GM21447 (cell line): ENCODE results near the gene RGR.
"Not testable (repeated sequence)": the region's sequence is repeated elsewhere in the genome, so short reads cannot be mapped to it uniquely, and the experiment has no call there.

Experiments
- ATAC-seq: cut with Tn5 transposase; IDR thresholded peaks from one replicate; pipeline ENCODE4 v1.9.1; 2021; ENCODE audit not compliant: unreplicated experiment

Gene RGR

GRCh38 chr10:84256510-84257342 is 11.9 kb downstream of the RGR start:
- peak; percentile 81 for ATAC-seq

- no peak for ATAC-seq
Measured at GRCh38 chr10:84257343-84258020, 12.6 kb downstream of the RGR start.

DNA sequence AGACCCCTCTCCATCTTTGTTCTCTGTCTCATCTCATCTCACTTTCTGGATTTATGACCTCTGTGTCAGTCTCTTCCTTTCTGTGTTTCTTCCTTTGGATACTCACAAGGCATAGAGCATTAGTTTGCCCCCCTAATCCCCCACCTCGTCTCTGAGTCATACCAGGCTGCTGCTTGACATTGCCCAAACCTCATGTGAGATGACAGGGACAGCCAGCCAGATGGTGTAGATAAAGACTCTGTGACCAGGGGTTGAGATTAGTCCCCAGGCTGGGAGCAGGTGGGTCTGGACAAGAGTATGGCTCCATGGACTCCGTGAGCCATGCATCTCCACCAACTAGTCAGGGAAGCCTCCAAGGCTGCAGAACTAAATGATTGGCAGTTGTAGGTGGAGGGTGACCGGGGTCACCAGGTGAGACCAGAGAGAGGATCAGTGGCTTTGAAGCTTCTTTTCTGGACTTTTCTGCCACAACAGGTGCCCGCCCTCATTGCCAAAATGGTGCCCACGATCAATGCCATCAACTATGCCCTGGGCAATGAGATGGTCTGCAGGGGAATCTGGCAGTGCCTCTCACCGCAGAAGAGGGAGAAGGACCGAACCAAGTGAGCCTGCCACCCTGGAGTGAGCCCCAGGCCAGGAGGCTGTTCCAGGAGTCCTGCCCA is 13.3 kb downstream of the RGR start:
- no peak for ATAC-seq

DNA sequence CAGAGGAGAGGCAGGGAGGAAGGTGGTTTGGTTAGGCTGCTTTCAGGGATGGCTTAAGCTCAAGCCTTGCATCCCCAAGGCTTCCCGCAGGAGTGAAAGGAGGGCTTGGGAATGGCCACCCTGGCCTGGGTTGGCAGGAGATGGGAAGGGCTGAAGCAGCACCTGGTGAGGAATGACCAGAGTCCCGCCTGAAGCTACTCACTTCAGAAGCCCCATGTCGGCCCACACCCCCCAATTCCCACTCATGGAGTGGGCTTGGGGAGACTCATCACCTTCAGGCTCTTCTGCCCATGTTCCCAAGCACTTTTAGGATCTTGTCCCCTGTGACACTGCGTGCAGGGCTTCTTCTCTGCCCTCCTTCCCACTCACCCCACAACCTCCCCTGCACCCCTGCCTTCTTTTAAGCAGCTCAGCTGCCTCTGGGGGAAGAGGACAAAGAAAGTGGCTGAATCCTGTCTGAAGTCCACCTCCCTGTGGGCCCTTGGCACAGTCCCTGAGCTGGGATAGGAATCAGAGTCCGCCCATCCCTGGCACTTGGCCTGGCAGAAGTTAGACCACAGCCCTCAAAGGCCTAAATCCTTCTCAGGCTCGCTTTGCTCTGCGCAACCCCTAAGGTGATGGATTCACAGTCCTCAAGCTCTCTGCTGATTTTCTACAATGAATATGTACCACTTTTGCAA is 16.5 kb downstream of the RGR start:
- no peak for ATAC-seq

- no peak for ATAC-seq
Measured at GRCh38 chr10:84262190-84262956, 17.5 kb downstream of the RGR start.

- ATAC-seq, result no peak
Measured at GRCh38 chr10:84263716-84264115, 18.9 kb downstream of the RGR start.

DNA sequence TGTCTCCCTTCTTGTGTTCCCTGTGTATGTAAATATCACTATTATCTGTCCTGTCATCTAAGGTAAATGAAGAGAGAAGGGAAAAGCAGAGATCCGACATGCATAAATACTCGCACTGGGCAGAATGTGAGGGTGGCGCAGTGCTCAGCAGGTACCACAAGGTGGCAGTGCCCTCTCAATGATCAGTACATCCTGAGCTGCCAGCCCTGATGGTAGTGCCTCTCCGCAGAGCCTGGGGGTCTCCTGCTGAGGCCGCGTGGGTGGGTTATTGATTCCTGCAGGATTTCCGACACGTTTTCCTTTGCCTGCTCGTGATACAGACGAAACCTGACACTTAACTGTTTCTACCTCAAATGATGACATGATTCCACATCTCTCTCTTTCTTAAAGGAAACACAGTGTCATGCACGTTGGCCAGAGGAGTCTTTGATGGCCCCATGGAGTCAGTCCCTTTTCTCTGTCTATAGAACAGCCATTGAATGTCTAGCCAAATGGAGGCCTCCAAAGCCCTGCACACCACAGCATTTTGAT is 19.8 kb downstream of the RGR start:
- peak; percentile 96 for ATAC-seq

DNA sequence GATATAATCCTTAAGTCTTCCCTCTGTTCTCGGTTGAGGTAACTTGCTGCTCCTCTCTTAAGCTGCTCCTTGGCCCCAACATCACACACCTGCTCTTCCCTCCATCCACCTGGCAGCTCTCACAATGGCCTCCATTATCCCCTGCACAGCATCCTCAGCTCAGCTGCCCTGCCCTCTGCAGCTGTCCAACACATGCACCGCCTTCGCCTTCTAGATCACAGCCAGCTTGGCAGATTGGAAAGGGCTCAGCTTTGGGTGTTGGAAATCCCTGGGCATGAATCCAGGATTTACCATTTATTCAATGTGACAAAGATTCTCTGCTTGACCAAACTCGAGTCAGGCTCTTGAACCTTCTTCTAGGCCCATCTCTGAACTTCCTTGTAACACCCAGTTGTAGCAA is 20.6 kb downstream of the RGR start:
- no peak for ATAC-seq

GRCh38 chr10:84267503-84268126 is 22.8 kb downstream of the RGR start:
- no peak for ATAC-seq

GRCh38 chr10:84269162-84269561 is 24.3 kb downstream of the RGR start:
- ATAC-seq, result no peak

DNA sequence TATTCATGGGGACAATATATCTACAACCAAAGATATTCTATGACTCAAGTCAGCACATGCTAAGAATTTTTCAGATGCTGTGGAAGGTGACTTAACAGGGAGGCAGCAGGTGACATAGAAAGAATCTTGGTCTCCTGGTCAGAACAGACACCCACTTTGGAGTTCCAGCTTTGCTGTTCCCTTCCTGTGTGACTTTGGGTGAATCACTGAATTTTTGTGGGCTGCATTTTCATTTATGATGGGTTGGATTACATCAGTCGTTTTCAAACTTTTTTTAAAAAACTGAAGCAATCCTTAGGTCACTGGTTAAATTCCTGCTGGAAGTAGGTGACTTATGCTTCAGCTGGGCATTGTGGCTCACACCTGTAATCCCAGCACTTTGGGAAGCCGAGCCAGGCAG is 24.9 kb downstream of the RGR start:
- no peak for ATAC-seq

GRCh38 chr10:84270708-84271107 is 25.9 kb downstream of the RGR start:
- no peak for ATAC-seq

- not testable (repeated sequence) for ATAC-seq
Measured at GRCh38 chr10:84279876-84280475, 35.1 kb downstream of the RGR start.

DNA sequence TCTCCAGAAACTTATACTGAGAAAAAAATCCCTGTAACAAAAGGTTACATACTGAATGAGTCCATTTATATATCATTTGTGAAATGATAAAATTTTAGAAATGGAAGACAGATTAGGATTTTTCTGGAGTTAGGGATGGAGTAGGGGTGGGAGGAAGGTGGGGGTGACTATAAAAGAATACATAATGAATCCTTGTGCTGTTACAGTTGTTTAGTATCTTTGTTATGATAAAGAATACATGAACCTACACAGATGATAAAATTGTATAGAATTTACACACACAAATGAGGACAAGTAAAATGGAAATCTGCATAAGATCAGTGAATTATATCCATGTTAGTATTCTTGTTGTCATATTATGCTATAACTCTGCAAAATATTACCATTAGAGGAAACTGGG is 41.8 kb downstream of the RGR start:
- no peak for ATAC-seq

GRCh38 chr10:84288151-84288550 is 43.3 kb downstream of the RGR start:
- no peak for ATAC-seq

DNA sequence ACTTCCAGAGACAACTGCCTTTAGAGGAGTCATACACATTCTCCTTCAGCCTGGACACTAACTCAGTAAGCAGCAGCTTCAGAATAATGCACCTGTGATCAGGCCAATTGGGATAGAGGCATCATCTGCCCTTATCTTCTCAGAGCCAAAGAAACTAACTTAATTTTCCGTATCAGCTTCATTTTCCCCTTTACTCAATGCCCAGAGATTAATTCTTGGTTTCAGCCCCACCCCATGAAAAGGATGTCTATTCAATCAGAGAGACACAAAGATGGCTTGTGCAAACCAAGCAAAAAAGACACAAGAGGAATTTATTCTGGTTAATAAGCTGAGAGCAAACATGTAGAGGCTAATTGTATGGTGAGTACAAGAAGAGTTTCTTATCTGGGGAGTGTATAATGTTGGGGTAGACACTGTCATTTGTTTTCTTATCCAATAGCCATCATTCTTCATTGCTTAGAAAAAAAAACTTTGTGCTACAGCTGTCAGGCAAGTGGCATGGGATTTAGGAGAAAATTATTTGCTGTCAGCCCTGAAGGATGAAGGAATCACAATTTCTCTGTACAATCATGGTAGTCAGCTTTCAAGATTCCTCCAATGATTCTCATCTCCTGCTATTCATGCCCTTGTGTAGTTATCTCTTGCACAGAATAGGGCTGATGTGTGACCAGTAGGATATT is 44.8 kb downstream of the RGR start:
- ATAC-seq, result no peak

- ATAC-seq, result no peak
Measured at GRCh38 chr10:84290235-84290634, 45.4 kb downstream of the RGR start.

GRCh38 chr10:84291384-84291783 is 46.5 kb downstream of the RGR start:
- no peak for ATAC-seq

GRCh38 chr10:84292502-84292901 is 47.6 kb downstream of the RGR start:
- ATAC-seq, result peak; percentile 49
